Stimulated activated CD4-positive, alpha-beta T cell treated with anti-CD3 and anti-CD28 coated beads, Interleukin-2, amount 100 ng/mL, for 24 hours (primary cell): ENCODE measurements around the gene FBXL19.
"Not testable (repeated sequence)": the region's sequence is repeated elsewhere in the genome, so short reads cannot be mapped to it uniquely, and the experiment has no call there.

ENCODE experiments used
- DNase-seq, 2 donors: peaks; one replicate each; pipeline ENCODE4 v3.0.0-alpha.2; 2020

The FBXL19 gene

GRCh38 chr16:30923554-30924075 lies at the start of gene FBXL19:
Gene FBXL19 (plus strand): TSS chr16:30923572. CDS start chr16:30925755, 2,183 bp downstream.
- no peak for DNase-seq

GRCh38 chr16:30874244-30874820 lies 49.0 kb upstream of the FBXL19 start:
- DNase-seq: no peak

DNA sequence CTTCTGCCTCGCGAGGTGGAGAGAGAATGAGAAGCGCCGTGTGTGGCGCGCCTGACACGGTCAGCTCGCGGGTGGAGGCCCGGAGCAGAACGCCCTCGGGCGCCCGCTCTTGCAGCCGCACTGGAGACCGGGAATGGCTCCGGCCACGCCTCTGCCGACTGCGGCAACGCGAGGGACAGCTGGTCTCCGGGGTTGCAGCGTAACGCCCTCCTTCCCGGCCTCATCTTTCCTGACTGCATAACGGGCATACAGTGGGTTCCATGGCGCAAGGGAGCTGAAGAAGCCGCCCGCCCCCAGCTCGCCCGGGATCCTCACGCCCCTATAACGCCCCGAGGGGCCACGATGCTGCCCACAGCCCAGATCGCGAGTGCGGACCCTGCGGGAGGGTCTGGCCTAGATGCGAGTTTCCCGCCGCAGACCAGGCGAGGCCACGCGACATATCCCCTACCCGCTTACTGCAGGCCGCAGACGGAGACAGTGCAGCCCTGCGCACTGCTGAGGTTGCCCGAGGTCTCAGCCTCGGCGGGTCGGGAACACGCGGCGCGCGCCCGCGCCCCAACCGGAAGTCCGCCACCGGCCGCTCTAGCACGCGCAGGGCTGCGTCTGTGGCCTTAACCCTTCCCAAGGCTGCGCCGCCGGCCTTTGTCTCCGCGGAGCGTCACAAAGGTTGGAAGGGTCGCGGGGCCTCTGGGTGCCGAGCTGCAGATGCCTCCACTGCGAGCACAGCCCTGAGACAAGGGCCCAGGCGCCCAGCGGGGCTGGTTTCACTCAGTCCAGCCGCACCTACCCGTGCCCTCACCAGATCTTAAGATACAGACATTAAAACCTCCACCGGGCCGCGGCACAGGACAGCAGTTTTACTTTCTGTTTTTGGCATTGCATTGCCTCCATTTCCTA lies 48.3 kb upstream of the FBXL19 start:
- peak; percentile 90 to 91 for DNase-seq

GRCh38 chr16:30875871-30876801 lies 47.2 kb upstream of the FBXL19 start:
- peak; percentile 24 to 28 for DNase-seq

GRCh38 chr16:30876867-30877266 lies 46.5 kb upstream of the FBXL19 start:
- DNase-seq: no peak

DNA sequence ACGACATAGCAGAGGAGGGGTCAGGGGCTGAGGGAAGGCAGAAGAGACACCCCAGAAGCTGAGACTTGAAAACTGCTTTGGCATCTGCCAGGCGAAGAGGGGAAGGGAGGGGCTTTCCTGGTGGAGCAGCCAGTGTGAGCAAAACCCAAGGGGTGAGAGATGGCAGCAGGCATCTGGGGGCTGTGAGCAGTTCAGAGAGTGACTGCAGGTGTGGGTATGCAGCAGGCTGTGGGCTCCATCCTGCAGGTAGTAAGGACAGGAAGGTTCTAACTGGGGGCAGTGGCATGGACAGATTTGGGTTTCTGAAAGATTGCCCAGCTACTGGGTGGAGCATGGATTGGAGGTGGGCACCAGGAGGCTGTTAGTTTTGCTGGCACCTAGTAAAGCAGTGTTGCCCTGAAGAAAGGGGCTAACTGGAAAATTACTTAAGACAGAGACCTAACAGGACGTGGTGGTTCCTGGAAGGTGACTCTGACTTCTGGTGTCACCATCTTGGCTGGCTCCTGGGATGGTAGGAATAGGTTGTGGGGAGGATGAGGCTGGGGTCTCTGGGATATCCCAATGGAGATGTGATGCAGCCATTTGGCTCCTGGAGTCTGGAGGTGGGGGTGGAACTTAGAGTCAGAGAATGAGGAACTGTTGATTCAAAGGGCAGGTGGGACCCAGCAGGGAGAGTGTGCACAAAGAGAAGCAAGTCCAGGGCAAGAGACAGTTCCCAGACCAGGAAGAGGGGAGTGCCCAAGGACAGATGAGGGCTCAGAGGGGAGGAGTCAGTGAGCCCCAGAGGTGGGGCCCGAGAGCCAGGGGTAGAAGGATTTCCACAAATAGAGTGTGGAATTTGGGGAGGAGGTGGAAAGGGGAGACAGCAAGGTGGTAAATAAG lies 40.7 kb upstream of the FBXL19 start:
- DNase-seq: no peak

DNA sequence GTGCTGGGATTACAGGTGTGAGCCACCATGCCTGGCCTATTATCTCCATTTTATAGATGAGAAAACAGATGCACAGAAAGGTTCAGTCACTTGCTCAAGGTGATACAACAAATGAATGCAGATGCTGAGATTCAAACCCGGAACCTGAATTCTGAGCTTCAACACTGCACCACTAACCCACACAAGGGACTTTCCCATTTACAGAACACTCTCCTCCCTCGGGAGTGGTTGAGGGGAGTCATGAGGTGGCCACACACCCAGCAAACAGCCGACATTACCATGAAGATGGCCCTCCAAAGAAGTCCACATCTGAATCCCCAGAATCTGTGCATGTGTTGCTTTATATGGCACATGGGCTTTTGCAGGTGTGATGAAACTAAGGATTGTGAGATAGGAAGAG lies 38.6 kb upstream of the FBXL19 start:
- no peak for DNase-seq

GRCh38 chr16:30885196-30885595 lies 38.2 kb upstream of the FBXL19 start:
- DNase-seq: no peak

DNA sequence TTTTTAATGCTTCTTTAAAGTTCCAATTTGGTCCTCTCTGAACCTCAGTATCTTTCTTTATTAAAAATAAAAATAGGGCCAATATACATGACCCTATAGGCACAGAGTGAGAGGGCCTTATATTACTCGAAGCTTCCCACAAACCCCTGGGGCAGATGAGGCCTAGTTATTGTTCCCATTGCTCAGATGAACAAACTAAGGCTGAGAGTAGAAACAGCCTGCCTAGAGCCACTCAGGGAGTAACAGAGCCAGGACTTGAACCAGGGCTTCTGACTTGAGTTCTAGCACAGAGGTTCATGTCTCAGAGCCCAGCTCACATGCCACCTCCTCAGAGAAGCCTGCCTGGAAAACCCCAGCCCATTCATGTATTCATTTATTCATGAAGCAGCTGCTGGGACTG lies 37.2 kb upstream of the FBXL19 start:
- no peak for DNase-seq

DNA sequence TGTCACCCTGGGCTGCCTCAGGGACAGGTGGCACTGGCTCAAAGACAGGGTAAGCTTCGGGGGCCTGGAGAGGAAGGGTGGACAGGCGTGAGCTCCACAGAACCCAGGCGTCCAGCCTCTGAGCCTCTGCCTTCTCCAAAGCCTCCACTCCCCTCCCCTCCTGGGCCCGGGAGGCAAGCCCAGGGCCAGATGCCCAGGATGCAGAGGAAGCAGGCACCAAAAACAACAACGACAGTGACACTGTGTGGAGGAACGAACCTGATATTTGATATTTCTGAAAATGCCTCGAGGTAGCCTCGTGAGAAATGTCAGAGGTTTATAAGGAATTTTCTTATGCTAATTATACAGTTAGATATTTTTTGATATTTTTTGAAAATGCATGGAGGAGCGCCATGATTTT lies 35.4 kb upstream of the FBXL19 start:
- no peak for DNase-seq

DNA sequence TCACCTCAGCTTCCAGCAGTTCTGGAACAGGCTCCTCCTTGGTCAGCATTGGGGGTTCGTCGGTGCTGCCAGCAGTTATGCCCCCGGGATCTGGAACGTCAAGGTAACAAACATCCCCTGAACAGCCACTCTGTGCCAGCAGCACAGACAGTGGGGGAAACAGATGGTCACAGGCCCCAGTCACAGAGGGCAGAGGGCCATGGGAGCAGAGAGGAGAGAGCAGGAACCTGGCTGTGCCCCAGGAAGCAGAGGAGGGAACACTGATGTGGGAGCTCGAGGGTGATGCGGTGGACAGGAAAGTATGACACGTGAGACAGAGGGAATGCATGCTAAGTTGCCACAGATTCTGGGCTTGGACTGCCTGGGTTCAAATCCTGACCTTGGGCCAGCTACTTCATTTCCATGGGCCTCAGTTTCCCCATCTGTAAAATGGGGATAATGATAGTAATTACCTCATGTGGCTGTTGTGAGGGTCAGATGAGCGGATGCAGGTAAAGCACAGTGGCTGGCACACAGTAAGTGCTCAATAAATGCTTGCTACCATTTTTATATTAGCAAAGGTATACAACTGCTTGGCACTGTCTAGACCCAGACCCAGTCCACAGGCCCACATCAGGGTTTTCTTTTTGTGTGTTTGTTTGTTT lies 34.4 kb upstream of the FBXL19 start:
- DNase-seq: no peak

- DNase-seq: no peak
These were observed 33.7 kb upstream of the FBXL19 start for GRCh38 chr16:30889721-30890120.

DNA sequence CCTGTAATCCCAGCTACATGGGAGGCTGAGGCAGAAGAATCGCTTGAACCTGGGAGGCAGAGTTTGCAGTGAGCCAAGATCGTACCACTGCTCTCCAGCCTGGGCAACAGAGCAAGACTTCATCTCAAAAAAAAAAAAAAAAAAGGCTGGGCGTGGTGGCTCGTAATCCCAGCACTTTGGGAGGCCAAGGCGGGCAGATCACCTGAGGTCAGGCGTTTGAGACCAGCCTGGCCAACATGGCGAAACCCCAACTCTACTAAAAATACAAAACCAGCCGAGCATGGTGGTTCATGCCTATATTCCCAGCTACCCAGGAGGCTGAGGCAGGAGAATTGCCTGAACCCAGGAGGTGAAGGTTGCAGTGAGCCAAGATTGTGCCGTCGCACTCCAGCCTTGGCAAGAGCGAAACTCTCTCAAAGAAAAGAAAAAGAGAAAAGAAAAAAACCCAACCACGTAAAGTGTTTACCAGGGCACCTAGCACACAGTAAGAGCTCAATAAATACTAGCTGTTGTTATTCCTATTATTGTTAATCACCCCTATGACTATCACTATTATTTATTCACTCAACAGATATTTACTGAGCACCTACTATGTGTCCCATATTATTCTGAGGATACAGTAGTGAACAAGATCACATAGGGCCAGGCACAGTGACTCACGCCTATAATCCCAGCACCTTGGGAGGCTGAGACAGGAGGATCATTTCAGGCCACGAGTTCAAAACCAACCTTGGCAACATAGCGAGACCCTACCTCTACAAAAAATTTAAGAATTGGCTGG lies 32.1 kb upstream of the FBXL19 start:
- not testable (repeated sequence) for DNase-seq

- no peak for DNase-seq
These were observed 30.5 kb upstream of the FBXL19 start for GRCh38 chr16:30892670-30893416.

DNA sequence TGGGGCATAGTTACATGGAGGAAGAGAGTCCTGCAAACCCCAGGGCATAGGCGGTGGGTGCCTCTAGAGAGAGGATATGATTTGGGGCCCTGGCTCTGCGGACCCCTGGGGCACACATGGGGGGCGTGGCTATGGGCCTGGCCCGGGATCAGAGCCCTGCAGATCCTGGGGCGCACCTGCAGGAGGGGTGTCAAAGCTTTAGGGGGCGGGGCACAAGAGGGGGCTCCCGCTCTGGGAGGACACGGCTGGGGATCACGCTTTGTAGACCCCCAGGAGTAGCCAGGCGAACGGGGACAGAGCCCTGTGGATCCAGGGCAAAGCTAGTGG lies 30.0 kb upstream of the FBXL19 start:
- DNase-seq: peak; percentile 28 to 38

DNA sequence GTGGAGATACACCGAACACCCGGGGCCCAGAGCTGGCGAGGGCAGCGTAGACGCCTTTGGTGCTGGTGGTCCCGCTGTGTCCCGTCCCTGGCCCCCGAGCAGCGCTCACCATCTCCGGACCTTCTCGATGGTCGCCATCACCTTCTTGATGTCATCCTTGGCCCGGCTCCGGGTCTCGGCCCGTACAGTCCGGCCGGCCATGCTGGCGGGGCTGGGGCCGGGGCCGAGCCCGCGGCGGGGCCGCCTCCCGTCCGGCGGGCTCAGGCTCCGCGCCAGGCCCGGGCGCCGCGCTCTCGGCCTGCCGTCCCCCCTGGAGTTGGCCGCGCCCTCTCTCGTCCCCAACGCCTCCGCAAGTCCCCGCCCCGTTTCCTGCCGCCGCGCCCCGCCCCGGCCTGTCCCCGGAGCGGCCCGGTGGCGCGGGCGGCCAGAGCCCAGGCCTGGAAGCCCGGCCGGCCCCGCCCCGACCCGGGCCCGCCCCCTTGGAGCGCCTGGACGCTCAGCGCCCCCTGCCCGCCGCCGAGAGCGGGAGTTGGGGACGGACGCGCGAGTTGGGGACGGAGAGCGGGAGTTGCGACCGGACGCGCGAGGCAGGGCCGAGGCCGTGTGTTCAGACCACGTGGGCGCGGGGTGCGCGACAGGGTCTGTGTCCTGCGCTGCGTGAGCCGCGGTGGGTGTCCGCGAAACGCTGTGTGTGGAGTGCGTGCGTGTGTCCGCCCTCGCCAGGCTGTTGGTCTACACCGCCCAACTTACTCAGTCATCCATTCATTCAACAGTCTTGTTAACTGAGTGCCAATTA lies 29.4 kb upstream of the FBXL19 start, which contains the start of gene BCL7C:
Gene BCL7C, minus strand, starts transcription at position 334 of the 796 bp plus-strand sequence. Its CDS starts 133 bp downstream, at position 201.
- DNase-seq: peak; percentile 85 to 93

GRCh38 chr16:30894540-30895368 lies 28.6 kb upstream of the FBXL19 start:
- no peak for DNase-seq
